HuH-7 (cell line): ENCODE measurements around the gene MIB2.

Experiments
- DNase-seq: peaks from one replicate; pipeline ENCODE4 v3.0.0; 2011; ENCODE audit warnings: low spot score

MIB2 gene

DNA sequence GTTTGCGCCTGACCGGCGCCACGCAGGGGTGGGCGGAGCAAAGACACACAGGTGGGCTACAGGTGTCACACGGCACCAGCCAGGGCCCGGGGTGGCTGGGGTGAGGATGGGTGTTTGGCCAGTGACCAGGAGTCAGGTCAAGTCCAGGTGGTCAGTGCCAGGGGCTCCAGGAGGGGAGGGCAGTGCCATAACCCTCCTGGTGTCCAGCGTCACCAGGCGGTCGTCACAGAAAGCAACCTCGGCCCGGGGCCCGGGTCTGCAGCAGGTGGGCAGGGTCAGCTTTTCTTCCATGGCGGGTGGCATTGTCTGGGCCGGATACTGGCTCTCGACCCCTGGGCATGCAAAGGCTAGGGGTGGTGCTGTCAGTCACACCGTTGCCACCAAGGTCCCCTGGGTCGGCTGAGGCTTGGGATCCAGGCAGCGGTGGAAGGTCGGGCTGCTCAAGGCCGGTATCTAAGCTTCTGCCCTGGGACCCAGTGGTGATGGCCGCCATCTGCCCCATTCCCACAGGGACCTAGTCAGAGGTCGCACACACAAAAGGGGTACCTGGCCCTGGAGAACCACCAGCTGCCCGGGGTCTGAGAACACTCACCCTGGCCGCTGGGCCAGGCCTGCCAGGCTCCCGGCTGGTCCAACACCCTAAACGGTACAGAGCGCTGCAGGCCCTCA is 17.1 kb upstream of the MIB2 start:
- no peak for DNase-seq

DNA sequence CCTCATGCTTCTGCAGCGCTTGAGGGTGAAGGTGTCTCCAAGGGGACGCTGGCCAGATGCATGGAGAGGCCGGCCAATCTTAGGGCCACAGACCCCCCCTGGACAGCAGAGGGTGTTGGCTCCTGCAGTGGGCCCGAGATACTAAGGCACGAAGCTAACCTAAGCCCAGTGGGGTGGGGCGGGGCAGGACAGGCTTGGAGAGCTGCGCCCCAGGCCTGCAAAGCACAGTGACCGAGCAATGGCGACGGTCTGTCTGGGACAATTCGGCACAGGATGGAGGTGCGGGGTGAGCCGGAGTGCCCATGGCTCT is 16.6 kb upstream of the MIB2 start:
- DNase-seq, result no peak

DNA sequence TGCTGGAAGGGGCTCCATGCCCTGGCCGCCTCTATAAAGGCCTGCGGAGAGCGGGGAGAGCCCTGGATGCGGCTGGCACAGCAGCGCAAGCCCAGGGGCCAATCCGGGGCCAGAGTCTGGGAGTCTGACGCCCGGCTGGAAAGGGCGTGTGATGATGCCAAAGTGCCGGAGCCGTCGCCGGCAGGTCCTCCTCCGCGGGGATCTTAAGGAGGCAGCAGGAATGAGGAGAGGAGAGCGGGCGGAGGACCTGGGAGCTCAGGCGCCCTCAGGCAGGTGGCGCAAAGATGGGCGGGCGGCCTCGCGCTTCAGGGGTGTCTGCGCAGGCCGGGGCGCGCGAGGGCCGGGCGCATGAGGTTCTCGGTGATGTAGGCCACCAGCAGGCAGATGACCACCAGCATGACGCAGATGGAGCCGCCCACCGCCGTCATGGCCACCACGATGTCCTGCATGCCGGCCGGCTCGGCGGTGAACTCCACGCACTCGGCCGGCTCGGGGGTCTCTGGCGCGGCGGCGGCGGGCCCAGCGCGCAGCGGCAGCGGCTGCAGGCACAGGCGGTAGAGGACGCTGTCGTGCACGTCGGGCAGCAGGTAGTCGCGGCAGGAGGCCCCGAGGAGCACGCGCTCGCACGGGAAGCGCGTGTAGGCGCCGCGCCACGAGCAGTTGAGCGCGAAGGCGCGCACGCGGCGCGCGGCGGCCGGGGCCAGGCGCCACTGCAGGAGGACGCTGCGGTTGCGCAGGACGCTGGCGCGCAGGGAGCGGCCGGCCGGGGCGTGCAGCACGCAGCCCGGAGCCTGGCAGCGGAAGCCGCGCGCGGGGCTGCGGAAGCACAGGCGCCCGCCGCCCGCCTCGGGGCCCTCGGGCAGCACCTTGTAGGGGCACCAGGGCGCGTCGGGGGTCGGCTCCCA is 16.0 kb upstream of the MIB2 start:
- peak; percentile 64 for DNase-seq

DNA sequence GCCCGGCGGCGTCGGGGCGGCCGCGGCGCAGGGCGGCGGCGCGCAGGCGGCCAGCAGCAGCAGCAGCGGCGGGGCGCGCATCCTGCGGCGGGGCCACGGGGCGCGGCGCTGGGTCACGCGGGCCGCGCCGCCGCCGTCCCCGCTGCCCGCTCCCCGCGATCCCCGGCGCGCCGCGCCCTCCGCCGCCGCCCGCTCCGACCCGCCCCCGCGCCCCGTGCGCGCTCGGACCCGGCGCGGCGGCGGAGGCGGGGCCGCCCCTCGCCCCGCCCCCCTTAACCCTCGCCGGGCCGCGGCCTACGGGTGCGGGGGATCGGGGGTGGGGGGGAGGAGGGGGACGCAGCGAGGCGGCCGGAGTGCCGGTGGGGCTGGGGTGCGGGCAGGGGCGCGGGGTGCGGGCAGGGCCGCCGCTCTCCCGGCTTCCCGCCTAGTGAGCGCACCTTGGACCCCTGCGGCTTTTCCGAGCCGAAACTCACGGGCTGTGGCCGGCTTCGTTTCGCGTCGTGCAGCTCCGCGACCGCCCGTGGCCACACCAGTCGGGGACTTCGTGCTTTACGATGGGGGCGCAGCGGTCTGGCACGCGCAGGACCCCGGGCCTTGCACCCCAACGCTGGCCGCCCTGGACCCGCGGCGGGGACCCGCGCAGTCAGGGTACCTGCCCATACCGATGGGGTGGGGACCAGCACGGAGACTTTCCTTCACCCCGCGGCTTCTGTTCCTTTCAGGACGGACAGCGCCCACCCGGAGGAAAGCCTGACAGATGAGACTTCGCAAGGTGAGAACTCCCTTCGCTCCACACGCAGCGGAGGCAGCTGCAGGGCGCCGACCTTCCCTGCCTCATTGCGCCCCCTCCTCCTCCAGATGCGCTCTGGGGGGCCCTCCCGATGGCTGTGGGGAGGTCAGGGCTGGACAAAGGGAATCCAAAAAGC is 15.1 kb upstream of the MIB2 start, which contains the start of gene FNDC10:
Gene FNDC10 (minus strand): TSS at position 201 of the 926 bp plus-strand sequence. CDS start 120 bp downstream, at position 81.
- peak; percentile 69 for DNase-seq

DNA sequence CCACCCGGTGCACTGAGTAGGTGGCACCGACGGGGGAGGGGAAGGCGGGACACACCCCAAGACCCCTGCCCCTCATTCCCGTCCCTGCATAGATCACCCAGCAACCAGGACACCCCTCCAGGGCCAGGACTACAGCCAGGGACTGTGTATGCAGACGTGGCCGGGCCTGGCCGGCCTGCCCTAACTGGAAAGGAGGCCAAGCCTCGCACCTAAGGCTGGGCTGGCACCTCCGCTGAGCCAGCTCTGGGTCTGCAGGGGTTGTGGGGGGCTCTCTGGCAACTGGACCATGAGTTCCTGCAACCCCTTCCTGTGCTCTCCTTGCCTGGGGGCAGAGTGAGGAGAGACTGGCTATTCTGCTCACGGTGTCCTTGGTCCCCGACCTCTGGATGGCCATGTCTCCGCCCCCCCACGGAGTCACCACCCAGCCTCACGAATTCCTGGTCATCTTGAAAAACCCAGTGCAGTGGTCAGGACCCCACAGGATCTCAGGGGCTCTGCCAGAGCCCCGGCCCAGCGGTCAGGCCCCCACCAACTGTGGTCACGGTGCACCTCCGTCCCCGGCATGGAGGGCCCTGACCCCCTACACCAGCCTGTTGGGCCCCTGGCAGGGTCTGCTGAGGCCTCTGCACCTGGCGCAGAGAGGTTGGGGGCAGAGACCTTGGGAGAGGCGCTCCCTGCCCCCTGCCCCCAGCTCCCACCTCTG is 14.3 kb upstream of the MIB2 start:
- DNase-seq, result no peak

DNA sequence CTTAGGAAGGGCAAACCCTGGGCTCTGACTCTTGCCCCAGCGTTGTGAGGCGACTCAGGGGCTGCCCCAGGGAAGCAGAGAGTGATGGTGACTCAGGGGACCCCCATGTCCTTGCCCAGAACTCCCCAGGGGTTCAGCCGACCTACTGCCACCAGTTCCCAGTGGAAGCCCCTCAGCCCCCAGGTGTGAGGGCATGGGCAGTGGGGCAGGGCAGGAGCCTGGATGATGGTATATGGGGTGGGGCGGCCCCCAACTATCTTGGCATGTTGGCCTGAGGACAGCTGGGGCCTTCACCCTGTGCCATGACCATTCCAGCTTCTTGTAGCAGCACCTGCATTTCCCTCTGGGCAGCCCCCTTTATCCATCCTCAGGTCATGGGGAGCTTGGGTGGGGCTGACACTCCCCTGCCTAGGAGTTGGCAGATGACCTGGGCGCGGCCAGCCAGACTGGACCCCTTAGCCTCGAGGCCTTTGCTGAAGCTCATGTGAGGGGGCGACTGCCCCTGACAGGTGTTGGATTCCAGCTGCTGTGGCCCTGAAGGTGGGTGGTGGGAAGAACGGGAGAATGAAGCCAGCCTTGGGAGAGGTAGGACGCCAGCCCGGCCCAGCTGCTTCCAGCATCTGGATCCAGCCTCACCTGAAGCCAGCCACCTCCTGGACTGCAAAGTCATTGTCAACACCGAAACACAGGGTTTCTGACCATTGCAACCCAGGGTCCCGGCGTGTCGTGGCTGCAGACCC is 13.6 kb upstream of the MIB2 start:
- no peak for DNase-seq

DNA sequence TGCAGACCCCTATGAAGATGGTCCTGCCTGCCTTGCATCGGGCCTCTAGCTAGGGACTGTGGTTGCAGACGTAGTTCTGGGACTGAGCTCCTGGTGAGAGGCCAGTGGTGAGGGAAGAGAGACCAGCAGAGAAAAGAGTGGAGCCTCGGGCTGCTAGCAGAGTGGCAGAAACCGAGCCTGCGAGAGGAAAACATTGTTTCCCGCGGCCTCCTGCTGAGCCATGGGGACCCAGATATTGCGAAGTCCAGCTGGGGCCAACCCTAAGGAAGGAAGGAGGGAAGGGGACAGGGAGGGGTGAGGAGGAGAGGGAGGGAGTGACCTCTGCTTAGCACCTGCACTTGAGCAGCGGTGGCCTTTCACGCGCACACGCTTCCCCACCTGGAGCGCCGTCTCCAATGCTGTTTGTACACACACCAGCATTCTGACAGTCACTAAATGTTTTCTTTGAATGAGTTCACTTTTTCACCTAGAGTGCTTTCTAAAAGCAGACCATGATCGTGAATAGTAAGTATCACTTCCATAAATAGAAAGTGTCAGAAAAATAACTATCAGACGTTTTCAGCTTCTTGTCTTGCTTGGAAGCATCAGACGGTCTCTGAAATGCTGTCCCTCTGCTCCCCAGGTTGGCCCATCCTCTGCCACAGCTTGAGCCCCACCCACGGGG is 12.9 kb upstream of the MIB2 start:
- DNase-seq, result no peak

DNA sequence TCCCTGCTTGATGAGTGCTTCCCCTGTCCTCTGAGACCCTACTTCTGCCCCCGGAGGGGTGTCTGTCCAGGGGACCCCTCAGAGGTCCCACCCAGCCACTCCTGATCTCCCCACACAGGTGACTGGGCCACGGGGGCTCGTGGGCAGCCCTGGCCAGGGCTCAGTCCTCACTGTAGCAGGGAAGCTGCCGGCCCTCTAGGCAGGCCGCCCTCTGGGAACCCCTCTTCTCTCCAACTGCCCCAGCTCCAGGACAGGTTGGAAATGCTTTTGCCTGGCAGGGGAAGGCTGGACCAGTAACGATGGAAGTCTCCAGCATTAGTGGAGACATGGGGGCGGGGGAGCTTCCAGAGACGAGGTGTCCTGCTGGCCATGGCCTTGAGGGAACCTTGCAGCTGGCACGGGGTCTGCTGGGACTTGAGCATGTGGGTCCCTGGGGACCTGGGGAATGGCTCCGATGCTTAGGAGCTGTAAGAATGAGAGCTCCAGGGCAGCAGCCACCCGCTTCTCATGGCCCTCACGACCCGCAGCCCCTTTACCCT is 12.3 kb upstream of the MIB2 start:
- DNase-seq, result no peak

DNA sequence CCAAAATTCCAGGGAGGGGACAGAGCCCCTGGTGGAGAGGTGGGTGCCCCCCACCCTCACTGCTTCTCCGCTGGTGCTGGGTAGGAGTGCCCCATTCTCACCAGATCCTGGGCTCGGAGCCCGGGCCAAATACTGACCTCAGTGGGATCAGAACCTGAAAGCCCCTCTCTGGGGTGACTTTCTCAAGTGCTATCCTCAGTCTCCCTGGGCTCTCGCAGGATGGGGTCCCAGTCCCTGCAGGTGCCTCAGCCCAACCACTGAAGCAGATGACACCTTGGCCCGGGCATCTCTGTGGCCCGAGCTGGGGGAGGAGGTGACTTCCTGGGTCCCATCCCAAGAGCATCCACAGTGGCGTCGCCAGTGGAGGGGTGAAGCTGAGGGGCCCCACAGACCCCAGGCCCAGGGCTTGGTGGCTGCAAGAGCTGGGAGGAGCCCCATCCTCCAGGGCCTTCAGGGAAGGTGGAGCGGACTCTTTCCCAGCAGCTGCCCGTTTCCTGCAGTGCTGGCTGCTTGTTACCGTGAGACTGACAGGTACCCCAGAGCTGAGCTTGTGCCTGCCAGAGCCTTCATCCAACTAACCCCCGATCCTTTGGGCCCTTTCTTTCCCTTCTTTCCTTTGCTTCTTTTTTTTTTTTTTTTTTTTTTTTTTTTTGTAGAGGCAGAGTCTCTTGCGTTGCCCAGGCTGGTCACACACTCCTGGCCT is 11.5 kb upstream of the MIB2 start:
- no peak for DNase-seq

DNA sequence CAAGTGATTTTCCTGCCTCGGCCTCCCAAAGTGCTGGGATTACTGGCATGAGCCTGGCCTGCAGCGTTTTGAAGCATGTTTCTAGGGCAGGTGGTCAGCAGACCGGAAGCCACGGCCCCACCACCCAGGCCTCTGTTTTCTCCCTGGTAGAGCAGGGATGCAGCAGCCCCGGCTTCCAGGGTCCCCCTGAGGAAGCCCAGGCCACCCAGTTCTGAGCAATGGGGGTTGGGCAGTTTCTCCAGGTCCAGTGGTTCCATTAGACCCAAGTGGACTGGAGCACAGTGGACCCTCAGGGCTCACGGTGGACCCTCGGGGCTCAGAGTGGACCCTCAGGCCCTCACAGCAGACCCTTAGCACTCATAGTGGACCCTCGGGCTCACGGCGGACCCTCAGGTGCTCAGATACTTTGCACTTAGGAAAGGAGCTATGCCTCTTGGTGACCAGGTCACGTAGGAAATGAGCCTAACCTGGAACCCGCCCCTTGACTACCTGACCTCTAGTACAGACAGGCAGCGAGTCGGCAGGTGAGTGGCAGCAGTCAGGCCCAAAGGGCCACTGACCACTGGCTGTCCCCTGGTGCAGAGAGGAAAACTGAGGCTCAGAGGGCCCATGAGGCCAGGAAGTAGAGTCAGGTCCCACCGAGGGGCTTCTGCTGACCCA is 10.8 kb upstream of the MIB2 start:
- DNase-seq, result no peak

DNA sequence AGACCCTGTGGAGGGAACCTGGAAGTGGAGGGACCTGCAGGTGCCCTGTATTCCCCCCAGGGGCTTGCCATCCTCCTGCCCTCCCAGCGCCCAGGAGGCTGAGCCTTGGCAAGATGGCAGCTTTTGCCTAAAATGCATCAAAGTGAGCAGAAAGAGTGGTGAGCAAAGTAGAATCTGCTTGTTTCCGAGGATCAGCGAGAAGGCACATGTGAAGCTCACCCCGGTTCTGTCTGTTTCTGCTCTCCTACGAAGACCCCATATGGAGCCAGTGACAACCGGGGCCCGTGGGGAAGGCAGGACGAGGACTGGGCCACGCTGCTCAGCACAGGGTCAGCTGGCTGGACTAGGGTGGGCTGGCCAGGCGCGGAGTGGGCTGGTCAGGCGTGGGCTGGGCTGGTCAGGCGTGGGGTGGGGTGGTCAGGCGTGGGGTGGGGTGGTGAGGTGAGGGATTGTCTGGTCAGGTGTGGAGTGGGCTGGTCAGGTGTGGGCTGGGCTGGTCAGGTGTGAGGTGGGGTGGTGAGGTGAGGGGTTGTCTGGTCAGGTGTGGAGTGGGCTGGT is 10.2 kb upstream of the MIB2 start:
- DNase-seq, result no peak

DNA sequence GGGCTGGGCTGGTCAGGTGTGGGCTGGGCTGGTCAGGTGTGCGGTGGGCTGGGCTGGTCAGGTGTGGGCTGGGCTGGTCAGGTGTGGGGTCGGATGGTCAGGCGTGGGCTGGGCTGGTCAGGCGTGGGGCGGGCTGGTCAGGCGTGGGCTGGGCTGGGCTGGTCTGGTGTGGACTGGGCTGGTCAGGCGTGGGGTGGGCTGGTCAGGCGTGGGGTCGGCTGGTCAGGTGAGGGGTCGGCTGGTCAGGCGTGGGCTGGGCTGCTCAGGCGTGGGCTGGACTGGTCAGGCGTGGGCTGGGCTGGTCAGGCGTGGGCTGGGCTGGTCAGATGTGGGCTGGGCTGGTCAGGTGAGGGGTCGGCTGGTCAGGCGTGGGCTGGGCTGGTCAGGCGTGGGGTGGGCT is 9.6 kb upstream of the MIB2 start:
- no peak for DNase-seq

DNA sequence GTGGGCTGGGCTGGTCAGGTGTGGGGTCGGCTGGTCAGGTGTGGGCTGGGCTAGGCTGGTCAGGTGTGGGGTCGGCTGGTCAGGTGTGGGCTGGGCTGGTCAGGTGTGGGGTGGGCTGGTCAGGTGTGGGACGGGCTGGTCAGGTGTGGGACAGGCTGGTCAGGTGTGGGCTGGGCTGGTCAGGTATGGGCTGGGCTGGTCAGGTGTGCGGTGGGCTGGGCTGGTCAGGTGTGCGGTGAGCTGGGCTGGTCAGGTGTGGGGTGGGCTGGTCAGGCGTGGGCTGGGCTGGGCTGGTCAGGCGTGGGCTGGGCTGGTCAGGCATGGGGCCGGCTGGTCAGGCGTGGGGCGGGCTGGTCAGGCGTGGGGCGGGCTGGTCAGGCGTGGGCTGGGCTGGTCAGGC is 9.1 kb upstream of the MIB2 start:
- DNase-seq, result no peak

DNA sequence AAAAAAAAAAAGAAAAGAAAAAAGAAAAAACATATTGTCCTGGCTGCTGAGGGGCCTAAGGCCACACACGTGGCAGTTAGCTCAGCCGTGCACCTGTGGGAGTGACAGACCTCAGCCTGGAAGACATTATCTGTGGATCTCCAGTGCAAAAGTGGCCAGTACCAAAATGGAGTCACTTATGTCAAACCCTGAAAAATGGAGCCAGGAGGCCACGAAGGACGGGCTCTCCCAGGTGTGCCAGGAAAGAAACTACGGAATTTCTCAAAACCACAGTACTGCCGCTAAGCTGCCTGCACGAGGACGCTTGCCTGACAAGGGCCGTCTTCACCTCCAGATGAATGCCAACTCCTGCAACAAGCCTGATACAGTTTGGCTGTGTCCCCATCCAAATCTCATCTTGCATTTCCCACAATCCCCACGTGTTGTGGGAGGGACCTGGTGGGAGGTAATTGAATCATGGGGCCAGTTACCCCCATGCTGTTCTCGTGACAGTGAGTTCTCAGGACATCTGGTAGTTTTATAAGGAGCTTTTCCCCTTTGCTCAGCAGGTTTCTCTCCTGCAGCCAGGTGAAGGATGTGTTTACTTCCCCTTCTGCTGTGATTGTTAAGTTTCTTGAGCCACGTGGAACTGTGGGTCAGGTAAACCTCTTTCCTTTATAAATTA is 5.3 kb upstream of the MIB2 start:
- DNase-seq, result no peak

DNA sequence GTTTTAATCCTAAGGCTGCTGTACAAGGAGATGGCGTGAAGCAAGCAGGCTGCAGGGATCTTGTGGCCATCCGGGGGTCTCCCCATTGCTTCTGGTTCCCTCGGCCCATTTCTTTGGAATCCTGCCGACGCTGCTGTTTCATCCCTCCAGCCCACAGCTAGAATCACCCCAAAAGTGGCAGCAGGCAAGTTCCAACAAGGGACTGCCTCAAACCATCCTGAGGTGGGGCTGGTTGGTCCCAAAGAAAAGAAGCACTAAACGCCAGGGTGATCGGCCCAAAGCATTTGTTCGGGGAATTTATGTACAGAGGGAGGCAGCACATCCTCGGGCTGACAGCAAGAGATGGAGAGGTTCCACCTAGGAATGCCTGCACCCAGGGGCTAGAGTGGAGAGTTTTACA is 4.5 kb upstream of the MIB2 start:
- DNase-seq, result no peak

DNA sequence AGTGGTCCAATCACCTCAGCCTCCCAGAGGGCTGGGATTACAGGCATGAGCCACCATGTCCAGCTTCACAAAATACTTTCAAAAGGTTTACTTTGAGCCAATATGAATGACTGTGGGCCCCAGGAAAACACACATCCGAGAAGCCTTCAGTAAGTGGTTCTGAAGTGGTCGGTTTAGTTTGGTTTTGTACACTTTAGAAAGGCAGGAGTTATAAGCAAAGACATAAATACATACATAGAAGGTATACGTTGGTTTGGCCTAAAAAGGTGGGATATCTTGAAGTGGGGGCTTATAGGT is 3.2 kb upstream of the MIB2 start:
- DNase-seq, result no peak

DNA sequence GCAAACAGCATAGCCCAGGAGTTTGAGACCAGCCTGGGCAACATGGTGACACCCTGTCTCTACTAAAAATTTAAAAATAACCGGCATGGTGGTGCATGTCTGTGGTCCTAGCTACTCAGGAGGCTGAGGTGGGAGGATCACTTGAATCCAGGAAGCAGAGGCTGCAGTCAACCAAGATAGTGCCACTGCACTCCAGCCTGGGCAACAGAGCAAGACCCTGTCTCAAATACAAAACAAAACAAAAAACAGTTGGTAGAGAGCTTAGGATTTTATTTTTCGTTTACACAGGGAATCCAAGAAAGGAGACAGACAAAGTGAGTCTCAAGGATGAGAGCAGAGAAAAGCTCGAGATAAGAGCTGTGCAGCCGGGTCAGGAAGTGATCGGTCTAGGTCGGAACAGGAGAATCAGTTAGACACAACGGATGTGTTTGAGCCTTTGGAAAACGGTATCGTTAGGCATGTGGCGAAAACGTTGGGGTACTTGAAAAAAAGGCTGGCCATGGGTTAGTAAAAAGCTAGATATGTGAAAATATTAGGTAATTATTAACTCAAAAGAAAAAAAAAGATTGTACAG is 1.7 kb upstream of the MIB2 start:
- DNase-seq, result no peak
